Ovary (tissue), 3 donors: Measurements from ENCODE around the gene ANKMY1.

Experiments
- CTCF ChIP-seq, 3 donors: fragments of 450-650 bp in 2 of 3; fragments of 200-600 bp in 1 of 3; IDR thresholded peaks; one replicate each; pipeline versions ENCODE4 v1.5.1 to v1.8.0; 2016 to 2022; ENCODE audit warnings: antibody characterized with exemption in 3 of 3, mild to moderate bottlenecking in 1 of 3
- POLR2A ChIP-seq: fragments of 450-650 bp; IDR thresholded peaks from one replicate; pipeline ENCODE4 v1.6.1; 2017; ENCODE audit warnings: antibody characterized with exemption, mild to moderate bottlenecking, moderate library complexity
- donor health status: DM: no; HTN: no; CAD: no.

DNA sequence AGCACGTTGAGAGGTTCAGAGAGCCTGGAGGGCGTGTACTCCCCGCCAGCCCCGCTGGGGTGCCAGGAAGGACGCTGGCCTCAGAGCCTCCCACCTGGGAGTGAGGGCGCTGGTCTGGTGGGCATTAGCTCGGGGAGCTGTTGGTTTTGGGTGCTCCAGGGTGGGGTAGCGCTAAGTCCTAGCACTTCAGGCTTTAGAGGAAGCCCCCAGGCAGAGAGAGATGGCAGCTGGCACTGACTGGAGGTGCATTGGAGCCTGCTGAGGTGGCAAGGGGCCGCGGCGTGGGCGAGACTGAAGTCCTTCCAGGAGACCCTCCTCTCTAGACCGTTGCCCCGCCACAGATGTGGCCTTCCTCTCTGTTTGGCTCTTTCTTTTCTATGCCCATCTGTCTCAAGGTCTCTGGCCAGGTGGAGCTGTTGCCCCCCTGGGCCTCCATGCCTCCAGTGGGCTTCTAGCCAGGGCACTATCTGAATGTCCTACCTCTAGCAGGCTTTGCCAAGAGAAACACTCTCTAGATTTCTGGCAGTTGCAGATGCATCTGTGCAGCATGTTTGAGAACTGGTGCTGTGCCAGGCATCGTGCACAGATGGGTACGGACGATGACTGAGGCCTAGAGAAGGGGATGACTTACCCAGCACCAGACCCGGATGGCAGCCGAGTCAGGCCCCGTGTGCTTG, 35.4 kb upstream of the ANKMY1 start:
- TF ChIP-seq CTCF (IDR thresholded peaks at IDR 0.05) (no peak), POLR2A (no peak)
